SK-N-SH (cell line): ENCODE results near the gene VMAC. TPM values are rescaled to one million over a fixed set of nuclear protein-coding genes. Genes with fewer than 3 reads are reported as not detected.

Experiments
- CTCF ChIA-PET: fragments of 300-600, 350-600 bp; formaldehyde crosslinking; extraction: SDS; loops from one replicate; lab custom pipeline; 2021; lab: Yijun Ruan, JAX
- POLR2A ChIA-PET: fragments of 350-600 bp; sonication (Branson Sonifier 250); formaldehyde crosslinking; extraction: SDS; loops from one replicate; lab custom pipeline; 2020; ENCODE audit warnings: antibody characterized with exemption, inconsistent platforms; lab: Yijun Ruan, JAX
- DNase-seq: peaks from one replicate; pipeline ENCODE4 v3.0.0; 2012
- H2AFZ ChIP-seq: fragments of 200-600 bp; sonication (generic); 2 replicates; pipeline ENCODE4 v1.8.1; 2016; ENCODE audit warnings: antibody characterized with exemption, mild to moderate bottlenecking, low read depth
- H3F3A ChIP-seq: fragments of 200-600 bp; sonication (generic); replicated peaks from 2 replicates; pipeline ENCODE3; 2016; ENCODE audit warnings: antibody characterized with exemption, mild to moderate bottlenecking; ENCODE audit not compliant: insufficient read depth
- H3K27ac ChIP-seq, 2 experiments: fragments of 200-500 bp in 1 of 2; fragments of 200-600 bp in 1 of 2; sonication (Bioruptor generic) in 1 of 2; sonication (generic), shearing (Covaris generic) in 1 of 2; 2 replicates each; pipeline versions ENCODE4 v1.5.1 to v1.6.1; 2014 to 2016; ENCODE audit warnings: low read depth in 2 of 2, inconsistent platforms in 1 of 2, low read length in 1 of 2, mild to moderate bottlenecking in 1 of 2, mixed read lengths in 1 of 2
- H3K27me3 ChIP-seq: fragments of 200-600 bp; sonication (generic), shearing (Covaris generic); 2 replicates; pipeline ENCODE4 v1.6.1; 2016; ENCODE audit warnings: mixed run types; ENCODE audit not compliant: insufficient read depth
- H3K36me3 ChIP-seq, 2 experiments: fragments of 200-500 bp in 1 of 2; fragments of 200-600 bp in 1 of 2; sonication (Bioruptor generic) in 1 of 2; sonication (generic) in 1 of 2; replicated peaks in 1 of 2; 2 replicates each; pipeline versions ENCODE3 to v1.5.1; 2014 to 2016; ENCODE audit warnings: low read length in 1 of 2, mild to moderate bottlenecking in 1 of 2; ENCODE audit not compliant: insufficient read depth in 2 of 2, control insufficient read depth in 1 of 2
- H3K4me1 ChIP-seq, 2 experiments: fragments of 200-500 bp in 1 of 2; fragments of 200-600 bp in 1 of 2; sonication (Bioruptor generic) in 1 of 2; sonication (generic), shearing (Covaris generic) in 1 of 2; 2 replicates each; pipeline versions ENCODE4 v1.5.1 to v1.6.1; 2014 to 2016; ENCODE audit warnings: low read depth in 1 of 2, low read length in 1 of 2, mixed run types in 1 of 2; ENCODE audit not compliant: insufficient read depth in 2 of 2, control insufficient read depth in 1 of 2
- H3K4me2 ChIP-seq: fragments of 200-600 bp; sonication (generic), shearing (Covaris generic); 2 replicates; pipeline ENCODE4 v1.6.1; 2017; ENCODE audit warnings: mixed run types
- H3K4me3 ChIP-seq, 2 experiments: fragments of 200-500 bp in 1 of 2; fragments of 200-600 bp in 1 of 2; sonication (Bioruptor generic) in 1 of 2; sonication (generic), shearing (Covaris generic) in 1 of 2; 2 replicates each; pipeline versions ENCODE4 v1.5.1 to v1.8.1; 2014 to 2016; ENCODE audit warnings: low read depth in 2 of 2, inconsistent platforms in 1 of 2, low read length in 1 of 2, mild to moderate bottlenecking in 1 of 2, mixed read lengths in 1 of 2, moderate library complexity in 1 of 2
- H3K79me2 ChIP-seq: fragments of 200-600 bp; sonication (generic); 2 replicates; pipeline ENCODE4 v1.8.1; 2017; ENCODE audit warnings: mild to moderate bottlenecking; ENCODE audit not compliant: insufficient read depth
- H3K9ac ChIP-seq: fragments of 200-600 bp; sonication (generic); 2 replicates; pipeline ENCODE4 v1.6.1; 2017; ENCODE audit warnings: mixed run types
- H3K9me2 ChIP-seq: fragments of 200-600 bp; sonication (generic); 2 replicates; pipeline ENCODE4 v1.6.1; 2017; ENCODE audit warnings: mixed run types
- H3K9me3 ChIP-seq: fragments of 200-600 bp; sonication (generic); 2 replicates; pipeline ENCODE4 v1.6.1; 2017; ENCODE audit warnings: mixed run types, mild to moderate bottlenecking, moderate library complexity
- H4K20me1 ChIP-seq: fragments of 200-600 bp; sonication (generic); 2 replicates; pipeline ENCODE4 v1.6.1; 2017; ENCODE audit warnings: mild to moderate bottlenecking, mixed run types; ENCODE audit not compliant: insufficient read depth
- ELF1 ChIP-seq: IDR thresholded peaks from 2 replicates; pipeline ENCODE4 v1.4.0; 2012
- EP300 ChIP-seq, 2 experiments: IDR thresholded peaks; 2 replicates each; pipeline versions ENCODE4 v1.4.0 to v1.6.1; 2012; ENCODE audit warnings: borderline replicate concordance in 1 of 2, low read depth in 1 of 2, low read length in 1 of 2
- FOXM1 ChIP-seq: IDR thresholded peaks from 2 replicates; pipeline ENCODE4 v1.4.0; 2012; ENCODE audit warnings: low read depth, mild to moderate bottlenecking
- GATA2 ChIP-seq: sonication (generic); formaldehyde crosslinking; IDR thresholded peaks from 2 replicates; pipeline ENCODE4 v1.5.0; 2020; ENCODE audit warnings: mild to moderate bottlenecking, missing genetic modification reagents
- JUND ChIP-seq: IDR thresholded peaks from 2 replicates; pipeline ENCODE4 v1.4.0; 2012
- MEF2A ChIP-seq: IDR thresholded peaks from 2 replicates; pipeline ENCODE4 v1.4.0; 2012; ENCODE audit warnings: low read depth, borderline replicate concordance
- RAD21 ChIP-seq: IDR thresholded peaks from 2 replicates; pipeline ENCODE4 v1.6.1; 2012; ENCODE audit warnings: mild to moderate bottlenecking, low read length
- RFX5 ChIP-seq: IDR thresholded peaks from 2 replicates; pipeline ENCODE4 v1.6.1; 2012; ENCODE audit warnings: mild to moderate bottlenecking, improper control_type of control experiment, low read length
- RXRA ChIP-seq: IDR thresholded peaks from 2 replicates; pipeline ENCODE4 v1.4.0; 2012; ENCODE audit warnings: low read depth, mild to moderate bottlenecking, borderline replicate concordance
- SMC3 ChIP-seq: IDR thresholded peaks from 2 replicates; pipeline ENCODE4 v1.6.1; 2012; ENCODE audit warnings: low read depth, low read length, improper control_type of control experiment
- TAF1 ChIP-seq: IDR thresholded peaks from 2 replicates; pipeline ENCODE4 v1.6.1; 2012; ENCODE audit warnings: low read depth, mild to moderate bottlenecking, low read length, moderate library complexity, borderline replicate concordance
- TCF12 ChIP-seq: IDR thresholded peaks from 2 replicates; pipeline ENCODE4 v1.4.0; 2012
- YY1 ChIP-seq: IDR thresholded peaks from 2 replicates; pipeline ENCODE4 v1.4.0; 2012; ENCODE audit warnings: low read depth, mild to moderate bottlenecking
- WGBS: methylation state at CpG from one replicate; pipeline ENCODE4 v1.1.6; 2017; ENCODE audit warnings: low lambda C conversion rate; 5-methylcytosine and 5-hydroxymethylcytosine counted together
- polyA plus RNA-seq, 3 experiments: library from polyadenylated mRNA; depleted of rRNA; stranded (reverse); fragments of >200 nt; gene quantifications; 2 replicates each; pipeline ENCODE4 v1.2.3, GENCODE V29; 2012
- TF ChIP-seq, protein P1 (sequence below): IDR thresholded peaks from 2 replicates; pipeline ENCODE4; 2012
- TF ChIP-seq, protein P2 (sequence below): fragments of 150-350 bp; IDR thresholded peaks from 2 replicates; pipeline ENCODE4 v1.6.1; 2016; ENCODE audit warnings: mild to moderate bottlenecking, low read depth, low read length
- TF ChIP-seq, protein P3 (sequence below): fragments of 200-600 bp; sonication (generic); IDR thresholded peaks from 2 replicates; pipeline ENCODE4 v1.6.1; 2017; ENCODE audit warnings: antibody characterized with exemption, mild to moderate bottlenecking, moderate library complexity
- TF ChIP-seq, protein P4 (sequence below): IDR thresholded peaks from 2 replicates; pipeline ENCODE4 v1.4.0; 2012; ENCODE audit warnings: low read depth, borderline replicate concordance

VMAC gene
- polyA plus RNA-seq, 1 of the 3 experiments (the other 2 are of a cell fraction) = 6.5 TPM

DNA sequence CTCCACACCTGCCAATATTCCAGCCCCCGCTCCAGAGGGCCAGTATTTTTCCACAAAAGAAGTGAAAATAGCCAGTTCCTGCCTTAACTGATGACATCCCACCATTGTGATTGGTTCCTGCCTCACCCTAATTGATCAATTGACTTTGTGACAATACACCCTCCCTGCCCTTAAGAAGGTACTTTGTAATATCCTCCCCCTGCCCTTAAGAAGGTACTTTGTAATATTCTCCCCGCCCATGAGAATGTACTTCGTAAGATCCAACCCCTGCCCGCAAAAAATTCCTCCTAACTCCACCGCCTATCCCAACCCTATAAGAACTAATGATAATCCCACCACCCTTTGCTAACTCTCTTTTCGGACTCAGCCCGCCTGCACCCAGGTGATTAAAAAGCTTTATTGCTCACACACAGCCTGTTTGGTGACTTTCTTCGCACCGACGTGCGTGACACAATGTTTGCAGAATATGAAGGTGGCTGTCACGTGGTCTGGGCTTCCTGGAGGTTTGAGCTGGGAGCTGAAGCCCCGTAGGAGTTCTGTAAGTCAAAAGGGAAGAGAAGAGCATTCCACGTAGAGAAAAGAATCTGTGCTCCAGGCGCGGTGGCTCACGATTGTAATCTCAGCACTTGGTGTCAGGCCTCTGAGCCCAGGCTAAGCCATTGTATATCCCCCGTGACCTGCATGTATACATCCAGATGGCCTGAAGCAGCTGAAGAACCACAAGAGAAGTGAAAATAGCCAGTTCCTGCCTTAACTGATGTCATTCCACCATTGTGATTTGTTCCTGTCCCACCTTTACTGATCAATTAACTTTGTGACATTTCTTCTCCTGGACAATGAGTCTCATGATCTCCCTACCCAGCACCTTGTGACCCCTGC lies 47.2 kb upstream of the VMAC start:
- TF ChIP-seq RXRA = no peak
- no peak for TF ChIP-seq SMC3
- no peak for TF ChIP-seq RFX5
- no peak for TF ChIP-seq YY1
- no peak for TF ChIP-seq EP300 (IDR thresholded peaks at IDR 0.05; ENCODE audit: borderline replicate concordance in 1 of 2, low read depth in 1 of 2, low read length in 1 of 2)
- TF ChIP-seq ELF1 = no peak
- no peak for TF ChIP-seq JUND
- TF ChIP-seq RAD21 = no peak
- TF ChIP-seq, protein P1, sequence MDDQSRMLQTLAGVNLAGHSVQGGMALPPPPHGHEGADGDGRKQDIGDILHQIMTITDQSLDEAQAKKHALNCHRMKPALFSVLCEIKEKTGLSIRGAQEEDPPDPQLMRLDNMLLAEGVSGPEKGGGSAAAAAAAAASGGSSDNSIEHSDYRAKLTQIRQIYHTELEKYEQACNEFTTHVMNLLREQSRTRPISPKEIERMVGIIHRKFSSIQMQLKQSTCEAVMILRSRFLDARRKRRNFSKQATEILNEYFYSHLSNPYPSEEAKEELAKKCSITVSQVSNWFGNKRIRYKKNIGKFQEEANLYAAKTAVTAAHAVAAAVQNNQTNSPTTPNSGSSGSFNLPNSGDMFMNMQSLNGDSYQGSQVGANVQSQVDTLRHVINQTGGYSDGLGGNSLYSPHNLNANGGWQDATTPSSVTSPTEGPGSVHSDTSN = no peak
- TF ChIP-seq GATA2 = no peak
- TF ChIP-seq TAF1 = no peak
- no peak for TF ChIP-seq FOXM1
- TF ChIP-seq TCF12 = no peak
- TF ChIP-seq, protein P2, sequence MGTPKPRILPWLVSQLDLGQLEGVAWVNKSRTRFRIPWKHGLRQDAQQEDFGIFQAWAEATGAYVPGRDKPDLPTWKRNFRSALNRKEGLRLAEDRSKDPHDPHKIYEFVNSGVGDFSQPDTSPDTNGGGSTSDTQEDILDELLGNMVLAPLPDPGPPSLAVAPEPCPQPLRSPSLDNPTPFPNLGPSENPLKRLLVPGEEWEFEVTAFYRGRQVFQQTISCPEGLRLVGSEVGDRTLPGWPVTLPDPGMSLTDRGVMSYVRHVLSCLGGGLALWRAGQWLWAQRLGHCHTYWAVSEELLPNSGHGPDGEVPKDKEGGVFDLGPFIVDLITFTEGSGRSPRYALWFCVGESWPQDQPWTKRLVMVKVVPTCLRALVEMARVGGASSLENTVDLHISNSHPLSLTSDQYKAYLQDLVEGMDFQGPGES = no peak
- TF ChIP-seq, protein P3, sequence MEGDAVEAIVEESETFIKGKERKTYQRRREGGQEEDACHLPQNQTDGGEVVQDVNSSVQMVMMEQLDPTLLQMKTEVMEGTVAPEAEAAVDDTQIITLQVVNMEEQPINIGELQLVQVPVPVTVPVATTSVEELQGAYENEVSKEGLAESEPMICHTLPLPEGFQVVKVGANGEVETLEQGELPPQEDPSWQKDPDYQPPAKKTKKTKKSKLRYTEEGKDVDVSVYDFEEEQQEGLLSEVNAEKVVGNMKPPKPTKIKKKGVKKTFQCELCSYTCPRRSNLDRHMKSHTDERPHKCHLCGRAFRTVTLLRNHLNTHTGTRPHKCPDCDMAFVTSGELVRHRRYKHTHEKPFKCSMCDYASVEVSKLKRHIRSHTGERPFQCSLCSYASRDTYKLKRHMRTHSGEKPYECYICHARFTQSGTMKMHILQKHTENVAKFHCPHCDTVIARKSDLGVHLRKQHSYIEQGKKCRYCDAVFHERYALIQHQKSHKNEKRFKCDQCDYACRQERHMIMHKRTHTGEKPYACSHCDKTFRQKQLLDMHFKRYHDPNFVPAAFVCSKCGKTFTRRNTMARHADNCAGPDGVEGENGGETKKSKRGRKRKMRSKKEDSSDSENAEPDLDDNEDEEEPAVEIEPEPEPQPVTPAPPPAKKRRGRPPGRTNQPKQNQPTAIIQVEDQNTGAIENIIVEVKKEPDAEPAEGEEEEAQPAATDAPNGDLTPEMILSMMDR = no peak
- TF ChIP-seq MEF2A = no peak
- TF ChIP-seq, protein P4, sequence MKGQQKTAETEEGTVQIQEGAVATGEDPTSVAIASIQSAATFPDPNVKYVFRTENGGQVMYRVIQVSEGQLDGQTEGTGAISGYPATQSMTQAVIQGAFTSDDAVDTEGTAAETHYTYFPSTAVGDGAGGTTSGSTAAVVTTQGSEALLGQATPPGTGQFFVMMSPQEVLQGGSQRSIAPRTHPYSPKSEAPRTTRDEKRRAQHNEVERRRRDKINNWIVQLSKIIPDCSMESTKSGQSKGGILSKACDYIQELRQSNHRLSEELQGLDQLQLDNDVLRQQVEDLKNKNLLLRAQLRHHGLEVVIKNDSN = no peak
- no peak overlapping the region for H3K4me2 ChIP-seq
- DNase-seq = no peak
- no peaks in the 10 kb centered on the region for H3K4me1 ChIP-seq
- CTCF ChIA-PET = no interaction called here
- POLR2A ChIA-PET = no interaction called here
- H3K79me2 ChIP-seq = no peaks in the 10 kb centered on the region
- peaks cover 18% of the 10 kb centered on the region for H3K27me3 ChIP-seq
- no peak overlapping the region for H3K4me3 ChIP-seq
- H3F3A ChIP-seq = no peaks in the 10 kb centered on the region
- H3K9ac ChIP-seq = no peak overlapping the region
- 80% methylated on average over 18 of the region's 18 CpGs for WGBS
- no peak overlapping the region for H3K27ac ChIP-seq
- H2AFZ ChIP-seq = no peak overlapping the region
- H3K9me2 ChIP-seq = no peaks in the 10 kb centered on the region
- H3K36me3 ChIP-seq = no peaks in the 10 kb centered on the region
- H4K20me1 ChIP-seq = no peaks in the 10 kb centered on the region
- H3K9me3 ChIP-seq = no peaks in the 10 kb centered on the region
